OCI-LY3 (cell line): ENCODE data around the gene SEMA5B.

ENCODE experiments used
- H2AFZ ChIP-seq: fragments of 200-600, 300-600 bp; shearing (Covaris generic); 2 replicates; pipeline ENCODE4 v1.6.0; 2014; ENCODE audit warnings: antibody characterized with exemption, low read depth, low read length
- H3K27ac ChIP-seq: fragments of 200-600, 300-600 bp; sonication (generic); 2 replicates; pipeline ENCODE4 v1.5.1; 2014; ENCODE audit warnings: mild to moderate bottlenecking, low read length, moderate library complexity, mixed read lengths
- H3K27me3 ChIP-seq: fragments of 200-600, 300-600 bp; sonication (generic); 2 replicates; pipeline ENCODE4 v1.6.1; 2014; ENCODE audit warnings: low read depth, low read length, mixed read lengths
- H3K36me3 ChIP-seq: fragments of 200-600, 300-600 bp; sonication (generic); replicated peaks from 2 replicates; pipeline ENCODE3; 2014; ENCODE audit warnings: low read depth, low read length, mixed read lengths
- H3K4me1 ChIP-seq: fragments of 300-600, 200-600 bp; sonication (generic); 2 replicates; pipeline ENCODE4 v1.6.1; 2014; ENCODE audit warnings: low read length, mixed read lengths
- H3K4me2 ChIP-seq: fragments of 200-600, 300-600 bp; sonication (generic); 2 replicates; pipeline ENCODE4 v1.6.1; 2014; ENCODE audit warnings: low read length, mixed read lengths
- H3K4me3 ChIP-seq: fragments of 300-600, 200-600 bp; sonication (generic); 2 replicates; pipeline ENCODE4 v1.5.1; 2014; ENCODE audit warnings: antibody characterized with exemption, mild to moderate bottlenecking, low read length, moderate library complexity
- H3K79me2 ChIP-seq: fragments of 300-600, 200-600 bp; shearing (Covaris generic); 2 replicates; pipeline ENCODE4 v1.6.1; 2014; ENCODE audit warnings: mild to moderate bottlenecking, low read length, mixed read lengths
- H3K9ac ChIP-seq: fragments of 300-600, 200-600 bp; shearing (Covaris generic); 2 replicates; pipeline ENCODE4 v1.6.0; 2014; ENCODE audit warnings: mild to moderate bottlenecking, low read length, moderate library complexity
- H3K9me3 ChIP-seq: fragments of 200-600, 300-600 bp; shearing (Covaris generic); 2 replicates; pipeline ENCODE4 v1.6.1; 2014; ENCODE audit warnings: low read length, mixed read lengths; ENCODE audit not compliant: insufficient read depth
- H4K20me1 ChIP-seq: fragments of 200-600, 300-600 bp; sonication (generic); 2 replicates; pipeline ENCODE4 v1.6.1; 2016; ENCODE audit warnings: low read length, mixed read lengths; ENCODE audit not compliant: insufficient read depth
- CTCF ChIP-seq: fragments of 200-600, 300-600 bp; sonication (generic); IDR thresholded peaks from 2 replicates; pipeline ENCODE4 v1.5.1; 2014; ENCODE audit warnings: antibody characterized with exemption, low read length, low read depth
- EZH2phosphoT487 ChIP-seq: fragments of 200-600 bp; shearing (Covaris generic); IDR thresholded peaks from 2 replicates; pipeline ENCODE4 v1.6.1; 2018; ENCODE audit warnings: antibody characterized with exemption, mixed run types, low read depth

The SEMA5B gene

GRCh38 chr3:123044981-123045763 is 17.6 kb upstream of the SEMA5B start:
- no peaks in the 10 kb centered on the region for H3K4me1 ChIP-seq
- no peaks in the 10 kb centered on the region for H4K20me1 ChIP-seq
- TF ChIP-seq EZH2phosphoT487 (no peak), CTCF (no peak)
- no peak overlapping the region for H3K27ac ChIP-seq
- H2AFZ ChIP-seq, result no peak overlapping the region
- H3K79me2 ChIP-seq, result no peaks in the 10 kb centered on the region
- no peak overlapping the region for H3K4me2 ChIP-seq
- H3K4me3 ChIP-seq, result no peak overlapping the region
- no peaks in the 10 kb centered on the region for H3K36me3 ChIP-seq
- no peaks in the 10 kb centered on the region for H3K9me3 ChIP-seq
- H3K27me3 ChIP-seq, result peaks cover 16% of the 10 kb centered on the region
- H3K9ac ChIP-seq, result no peak overlapping the region

- no peak overlapping the region for H3K4me2 ChIP-seq
- peaks cover 38% of the 10 kb centered on the region for H3K27me3 ChIP-seq
- no peak overlapping the region for H3K4me3 ChIP-seq
- no peak overlapping the region for H2AFZ ChIP-seq
- no peaks in the 10 kb centered on the region for H3K4me1 ChIP-seq
- H4K20me1 ChIP-seq, result no peaks in the 10 kb centered on the region
- TF ChIP-seq CTCF (no peak), EZH2phosphoT487 (no peak)
- H3K9ac ChIP-seq, result no peak overlapping the region
- no peaks in the 10 kb centered on the region for H3K9me3 ChIP-seq
- H3K27ac ChIP-seq, result no peak overlapping the region
- H3K79me2 ChIP-seq, result no peaks in the 10 kb centered on the region
- no peaks in the 10 kb centered on the region for H3K36me3 ChIP-seq
Measured at GRCh38 chr3:123042413-123042812, 14.8 kb upstream of the SEMA5B start.

- H3K36me3 ChIP-seq, result no peaks in the 10 kb centered on the region
- no peaks in the 10 kb centered on the region for H3K9me3 ChIP-seq
- TF ChIP-seq EZH2phosphoT487 (no peak), CTCF (no peak)
- no peaks in the 10 kb centered on the region for H4K20me1 ChIP-seq
- no peaks in the 10 kb centered on the region for H3K79me2 ChIP-seq
- peaks cover 36% of the 10 kb centered on the region for H3K27me3 ChIP-seq
- no peak overlapping the region for H3K9ac ChIP-seq
- no peak overlapping the region for H2AFZ ChIP-seq
- H3K4me3 ChIP-seq, result no peak overlapping the region
- H3K4me1 ChIP-seq, result no peaks in the 10 kb centered on the region
- no peak overlapping the region for H3K4me2 ChIP-seq
- H3K27ac ChIP-seq, result no peak overlapping the region
Measured at GRCh38 chr3:123039178-123039577, 11.6 kb upstream of the SEMA5B start.

GRCh38 chr3:123038751-123039150 is 11.2 kb upstream of the SEMA5B start:
- Histone ChIP-seq H3K9ac (no peak overlapping the region), H3K27me3 (peaks cover 36% of the 10 kb centered on the region), H4K20me1 (no peaks in the 10 kb centered on the region), H2AFZ (no peak overlapping the region), H3K4me1 (no peaks in the 10 kb centered on the region), H3K27ac (no peak overlapping the region), H3K4me2 (no peak overlapping the region), H3K4me3 (no peak overlapping the region), H3K9me3 (no peaks in the 10 kb centered on the region), H3K36me3 (no peaks in the 10 kb centered on the region), H3K79me2 (no peaks in the 10 kb centered on the region)
- TF ChIP-seq CTCF, result no peak
- TF ChIP-seq EZH2phosphoT487, result no peak
